ENCODE measurements around the gene IL15.
"Not testable (repeated sequence)": the region's sequence is repeated elsewhere in the genome, so short reads cannot be mapped to it uniquely, and the experiment has no call there.

Gene IL15

GRCh38 chr4:141703497-141703896 is 67.1 kb downstream of the IL15 start:
- DNase-seq (ENCODE audit: low spot score): no peak

GRCh38 chr4:141705048-141705746 is 68.8 kb downstream of the IL15 start:
- DNase-seq (ENCODE audit: low spot score): no peak

GRCh38 chr4:141705747-141706377 is 69.5 kb downstream of the IL15 start:
- no peak for DNase-seq (ENCODE audit: low spot score)

- DNase-seq (ENCODE audit: low spot score): no peak
Observed at GRCh38 chr4:141706445-141706844, 70.1 kb downstream of the IL15 start.

GRCh38 chr4:141711211-141711610 is 74.8 kb downstream of the IL15 start:
- no peak for DNase-seq (ENCODE audit: low spot score)

- no peak for DNase-seq (ENCODE audit: low spot score)
Observed at GRCh38 chr4:141713185-141713584, 76.8 kb downstream of the IL15 start.

- no peak for DNase-seq (ENCODE audit: low spot score)
Observed at GRCh38 chr4:141713771-141714445, 77.5 kb downstream of the IL15 start.

GRCh38 chr4:141719585-141719984 is 83.2 kb downstream of the IL15 start:
- no peak for DNase-seq (ENCODE audit: low spot score)

GRCh38 chr4:141721174-141721573 is 84.8 kb downstream of the IL15 start:
- no peak for DNase-seq (ENCODE audit: low spot score)

- DNase-seq (ENCODE audit: low spot score): no peak
Observed at GRCh38 chr4:141724646-141725045, 88.3 kb downstream of the IL15 start.

- DNase-seq (ENCODE audit: low spot score): no peak
Observed at GRCh38 chr4:141727420-141727819, 91.0 kb downstream of the IL15 start.

- no peak for DNase-seq (ENCODE audit: low spot score)
Observed at GRCh38 chr4:141730805-141731204, 94.4 kb downstream of the IL15 start.

GRCh38 chr4:141731481-141731880 is 95.1 kb downstream of the IL15 start:
- no peak for DNase-seq (ENCODE audit: low spot score)

GRCh38 chr4:141739636-141740035 is 103.3 kb downstream of the IL15 start:
- no peak for DNase-seq (ENCODE audit: low spot score)

- DNase-seq (ENCODE audit: low spot score): no peak
Observed at GRCh38 chr4:141746026-141746425, 109.6 kb downstream of the IL15 start.

- DNase-seq (ENCODE audit: low spot score): not testable (repeated sequence)
Observed at GRCh38 chr4:141751806-141752205, 115.4 kb downstream of the IL15 start.

GRCh38 chr4:141757287-141757686 is 120.9 kb downstream of the IL15 start:
- DNase-seq (ENCODE audit: low spot score): no peak

- DNase-seq (ENCODE audit: low spot score): no peak
Observed at GRCh38 chr4:141759796-141760425, 123.5 kb downstream of the IL15 start.

GRCh38 chr4:141761926-141762325 is 125.5 kb downstream of the IL15 start:
- DNase-seq (ENCODE audit: low spot score): no peak

- DNase-seq (ENCODE audit: low spot score): no peak
Observed at GRCh38 chr4:141763374-141763773, 127.0 kb downstream of the IL15 start.

GRCh38 chr4:141768954-141769353 is 132.6 kb downstream of the IL15 start:
- no peak for DNase-seq (ENCODE audit: low spot score)

GRCh38 chr4:141771889-141772830 is 135.8 kb downstream of the IL15 start:
- no peak for DNase-seq (ENCODE audit: low spot score)
